ENCODE data around the gene RHEB. TPM values are rescaled to one million over a fixed set of nuclear protein-coding genes. Genes with fewer than 3 reads are reported as not detected.

RHEB gene
- total RNA-seq, 1 experiment from 2014 or later = 114 TPM

DNA sequence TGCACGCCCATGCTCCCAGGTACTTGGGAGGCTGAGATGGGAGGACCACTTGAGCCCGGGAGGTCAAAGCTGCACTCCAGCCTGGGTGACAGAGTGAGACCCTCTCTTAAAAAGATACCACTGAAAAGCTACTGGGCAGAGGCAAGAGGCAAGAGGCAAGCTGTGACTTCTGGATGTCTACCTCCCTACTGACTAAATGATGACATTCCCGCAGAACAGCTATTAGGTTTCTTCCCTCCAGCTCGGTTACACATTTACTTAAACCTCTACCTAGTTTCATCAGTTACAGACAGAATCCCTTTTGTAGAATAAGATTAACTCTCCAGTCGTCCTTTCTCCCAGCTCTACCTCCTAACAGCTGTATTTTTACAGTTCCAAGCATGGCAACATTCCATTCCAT is 21.2 kb downstream of the RHEB start:
- Mint-ChIP-seq H3K27ac (peak overlapping the region in 1 of 3 experiments; percentile 12; a peak in 2 of 7 replicates), H3K36me3 (ENCODE audit: insufficient read depth in 1 of 3, low read depth in 3 of 3) (peaks cover 0 to 3% (median 3%) of the 10 kb centered on the region in 3 experiments; a peak in 3 of 7 replicates), H3K4me1 (peaks cover 59 to 75% of the 10 kb centered on the region in 2 experiments), H3K9me3 (no peaks in the 10 kb centered on the region), H3K4me3 (no peak overlapping the region), H3K27me3 (ENCODE audit: low read depth) (no peaks in the 10 kb centered on the region)
- no peak overlapping the region for H4K91ac ChIP-seq (ENCODE audit: insufficient read length, low read depth, low read length)
- no peaks in the 10 kb centered on the region for H3K27me3 ChIP-seq (ENCODE audit: insufficient read depth, low read length)
- no peak overlapping the region for H2BK12ac ChIP-seq (ENCODE audit: insufficient read length, low read depth, low read length)
- peaks cover 58% of the 10 kb centered on the region; the same call in 1 of the 2 replicates for H3K79me2 ChIP-seq (ENCODE audit: insufficient read depth, low read length)
- no peak overlapping the region for H4K5ac ChIP-seq (ENCODE audit: insufficient read length, low read depth, low read length)
- H3K9me3 ChIP-seq (ENCODE audit: control insufficient read depth, low read depth, low read length) = no peaks in the 10 kb centered on the region
- no peak overlapping the region for H3T11ph ChIP-seq (ENCODE audit: low read length)
- H2AK5ac ChIP-seq (ENCODE audit: insufficient read length, low read length) = no peak overlapping the region
- no peak overlapping the region for H3K4ac ChIP-seq (ENCODE audit: low read depth, low read length)
- no peak overlapping the region for H3K56ac ChIP-seq (ENCODE audit: insufficient read length, low read depth, low read length)
- no peak overlapping the region for H3K4me2 ChIP-seq (ENCODE audit: insufficient read depth, insufficient read length, low read length)
- peaks cover 3% of the 10 kb centered on the region for H3K79me1 ChIP-seq (ENCODE audit: insufficient read depth, low read depth, low read length, poor library complexity, severe bottlenecking)
- no peak overlapping the region for H2BK120ac ChIP-seq (ENCODE audit: low read depth, low read length, poor library complexity, severe bottlenecking)
- WGBS (ENCODE audit: extremely low coverage, insufficient read length, low lambda C conversion rate) = no CpG with 5 or more reads among the region's 5 CpGs
- H3K23ac ChIP-seq (ENCODE audit: insufficient read length, low read depth, low read length) = no peak overlapping the region
- no peak overlapping the region for H2BK5ac ChIP-seq (ENCODE audit: insufficient read length, low read length)
- H4K8ac ChIP-seq (replicated peaks; ENCODE audit: insufficient read length, low read depth, low read length) = no peak overlapping the region
- no peak for DNase-seq
- H3K27ac ChIP-seq (ENCODE audit: insufficient read length, low read depth, low read length) = no peak overlapping the region
- H2AFZ ChIP-seq (ENCODE audit: low read length) = no peak overlapping the region
- H2BK15ac ChIP-seq (ENCODE audit: low read depth, low read length) = no peak overlapping the region
- H3K23me2 ChIP-seq (ENCODE audit: insufficient read length, low read depth, low read length, poor library complexity, severe bottlenecking) = no peaks in the 10 kb centered on the region
- no peak overlapping the region for H3K14ac ChIP-seq (ENCODE audit: insufficient read depth, low read length)
- no peak overlapping the region for H3K18ac ChIP-seq (ENCODE audit: insufficient read length, low read depth, low read length)
- peaks cover 2% of the 10 kb centered on the region; the same call in 1 of the 2 replicates for H3K4me1 ChIP-seq (ENCODE audit: insufficient read depth, low read length)
- H4K20me1 ChIP-seq (ENCODE audit: control insufficient read depth, insufficient read depth, insufficient read length) = peaks cover 4% of the 10 kb centered on the region
- H3K9ac ChIP-seq (ENCODE audit: extremely low read depth, insufficient read length, low read length) = no peak overlapping the region
- TF ChIP-seq, protein P1, sequence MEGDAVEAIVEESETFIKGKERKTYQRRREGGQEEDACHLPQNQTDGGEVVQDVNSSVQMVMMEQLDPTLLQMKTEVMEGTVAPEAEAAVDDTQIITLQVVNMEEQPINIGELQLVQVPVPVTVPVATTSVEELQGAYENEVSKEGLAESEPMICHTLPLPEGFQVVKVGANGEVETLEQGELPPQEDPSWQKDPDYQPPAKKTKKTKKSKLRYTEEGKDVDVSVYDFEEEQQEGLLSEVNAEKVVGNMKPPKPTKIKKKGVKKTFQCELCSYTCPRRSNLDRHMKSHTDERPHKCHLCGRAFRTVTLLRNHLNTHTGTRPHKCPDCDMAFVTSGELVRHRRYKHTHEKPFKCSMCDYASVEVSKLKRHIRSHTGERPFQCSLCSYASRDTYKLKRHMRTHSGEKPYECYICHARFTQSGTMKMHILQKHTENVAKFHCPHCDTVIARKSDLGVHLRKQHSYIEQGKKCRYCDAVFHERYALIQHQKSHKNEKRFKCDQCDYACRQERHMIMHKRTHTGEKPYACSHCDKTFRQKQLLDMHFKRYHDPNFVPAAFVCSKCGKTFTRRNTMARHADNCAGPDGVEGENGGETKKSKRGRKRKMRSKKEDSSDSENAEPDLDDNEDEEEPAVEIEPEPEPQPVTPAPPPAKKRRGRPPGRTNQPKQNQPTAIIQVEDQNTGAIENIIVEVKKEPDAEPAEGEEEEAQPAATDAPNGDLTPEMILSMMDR (conservative IDR thresholded peaks at IDR 0.05) = no peak
- no peak overlapping the region for H2BK20ac ChIP-seq (ENCODE audit: low read depth, low read length, poor library complexity, severe bottlenecking)

All from H9 (cell line).